GM21717 (cell line): ENCODE results near the gene TYW1.
"Not testable (repeated sequence)": the region's sequence is repeated elsewhere in the genome, so short reads cannot be mapped to it uniquely, and the experiment has no call there.

Experiments
- ATAC-seq: cut with Tn5 transposase; IDR thresholded peaks from one replicate; pipeline ENCODE4 v1.9.1; 2021; ENCODE audit warnings: mild to moderate bottlenecking, moderate library complexity; ENCODE audit not compliant: unreplicated experiment

Gene TYW1

DNA sequence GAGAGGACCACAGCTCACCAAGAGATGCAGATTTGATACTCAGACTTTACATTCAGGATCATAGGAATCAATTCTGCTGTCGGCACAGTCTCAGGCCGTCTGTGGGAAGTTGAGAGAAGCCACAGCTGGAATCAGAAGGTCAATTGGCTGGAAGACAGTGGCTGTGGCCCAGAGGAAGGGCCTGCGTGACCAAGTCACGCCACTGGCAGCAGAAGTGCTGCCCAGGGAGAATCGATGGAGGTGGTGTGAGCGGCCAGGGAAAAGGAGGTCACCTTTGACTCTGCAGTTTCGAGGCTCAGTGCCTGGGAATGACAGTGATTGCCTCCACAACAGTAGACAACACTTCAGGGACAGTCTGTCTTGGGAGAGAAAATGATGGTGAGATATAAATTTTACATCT is 239.6 kb downstream of the TYW1 start:
- ATAC-seq: not testable (repeated sequence)

DNA sequence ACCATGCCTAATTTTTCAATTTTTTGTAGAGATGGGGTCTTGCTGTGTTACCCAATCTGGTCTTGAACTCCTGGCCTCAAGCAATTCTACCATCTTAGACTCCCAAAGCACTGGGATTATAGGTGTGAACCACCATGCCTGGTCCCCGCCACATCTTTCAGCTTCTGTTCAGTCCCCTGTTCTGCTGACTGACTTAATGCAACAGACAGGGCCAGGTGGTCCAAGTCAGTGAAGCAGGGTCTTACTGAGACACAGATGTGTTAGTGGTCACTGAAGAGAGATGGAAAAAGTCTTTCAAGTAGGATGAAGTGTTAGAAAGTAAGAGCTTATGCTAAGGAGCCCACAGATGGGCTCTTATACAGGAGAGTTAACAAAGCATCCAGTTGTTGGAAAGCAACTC is 246.2 kb downstream of the TYW1 start:
- not testable (repeated sequence) for ATAC-seq

DNA sequence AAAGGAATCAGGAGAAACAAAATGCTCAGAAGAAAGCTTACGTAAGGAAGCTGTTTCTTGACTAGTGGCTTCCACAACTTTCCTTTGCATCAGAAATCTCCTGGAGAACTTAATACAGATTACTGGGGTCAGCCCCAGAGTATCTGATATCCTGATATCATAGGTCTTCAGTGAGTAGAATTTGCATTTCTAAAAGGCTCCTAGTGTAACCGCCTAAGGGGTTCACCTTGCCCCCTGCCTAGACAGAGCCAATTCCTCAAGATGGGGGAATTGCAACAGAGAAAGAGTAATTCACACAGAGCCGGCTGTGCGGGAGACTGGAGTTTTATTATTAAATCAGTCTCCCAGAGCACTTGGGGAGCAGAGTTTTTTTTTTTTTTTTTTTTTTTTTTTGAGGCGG is 251.7 kb downstream of the TYW1 start:
- ATAC-seq: not testable (repeated sequence)

GRCh38 chr7:67251986-67252558 is 255.4 kb downstream of the TYW1 start:
- no peak for ATAC-seq

GRCh38 chr7:67255076-67255475 is 258.4 kb downstream of the TYW1 start:
- not testable (repeated sequence) for ATAC-seq

- not testable (repeated sequence) for ATAC-seq
Measured at GRCh38 chr7:67257779-67258178, 261.1 kb downstream of the TYW1 start.

- ATAC-seq: not testable (repeated sequence)
Measured at GRCh38 chr7:67259363-67259762, 262.7 kb downstream of the TYW1 start.

GRCh38 chr7:67260166-67260586 is 263.5 kb downstream of the TYW1 start:
- not testable (repeated sequence) for ATAC-seq

GRCh38 chr7:67264000-67264399 is 267.4 kb downstream of the TYW1 start:
- ATAC-seq: not testable (repeated sequence)

DNA sequence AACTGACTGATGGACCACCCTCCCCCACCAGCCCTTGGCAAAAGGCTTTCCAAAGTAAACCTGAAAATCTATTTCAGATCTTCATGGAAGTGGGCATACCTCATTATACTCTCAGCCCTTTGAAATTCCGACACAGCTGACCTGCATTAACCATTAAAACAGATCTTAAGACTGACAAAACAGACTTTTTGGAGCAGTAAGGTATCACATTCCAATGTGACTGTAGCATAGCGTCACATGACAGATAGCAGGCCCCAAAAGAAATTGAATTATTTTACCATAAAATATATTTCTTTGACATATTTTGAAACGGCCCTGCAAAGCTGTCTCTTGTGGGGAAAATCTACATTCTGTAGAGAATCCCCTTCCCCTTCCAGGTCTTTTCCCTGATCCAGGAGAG is 269.4 kb downstream of the TYW1 start:
- ATAC-seq: not testable (repeated sequence)

- ATAC-seq: no peak
Measured at GRCh38 chr7:67267914-67268313, 271.3 kb downstream of the TYW1 start.

DNA sequence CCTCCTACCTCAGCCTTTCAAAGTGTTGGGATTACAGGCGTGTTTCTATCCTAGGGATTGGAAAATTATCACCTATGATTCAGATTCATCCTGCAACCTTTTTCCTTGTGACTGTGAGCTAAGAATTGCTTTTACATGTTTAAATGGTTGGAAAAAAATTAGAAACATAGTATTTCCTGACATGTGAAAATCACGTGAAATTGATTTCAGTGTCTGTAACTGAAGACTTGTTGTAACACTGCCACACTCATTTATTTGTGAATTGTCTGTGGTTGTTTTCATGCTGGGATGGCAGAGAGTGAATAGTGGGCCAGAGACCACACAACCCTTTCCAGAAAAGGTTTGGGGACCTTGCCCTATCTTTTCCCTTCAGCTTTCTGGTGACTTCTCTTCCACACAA is 273.3 kb downstream of the TYW1 start:
- not testable (repeated sequence) for ATAC-seq
